Endothelial cell of umbilical vein (primary cell): Measurements from ENCODE around the gene ANXA9.

Experiments
- CTCF ChIP-seq, 2 donors: IDR thresholded peaks; 1 replicate in 1 of 2; 2 replicates in 1 of 2; pipeline ENCODE4 v1.5.1; 2011; ENCODE audit warnings: low read length in 2 of 2, mild to moderate bottlenecking in 2 of 2, moderate library complexity in 2 of 2, control low read depth in 1 of 2, inconsistent platforms in 1 of 2, low read depth in 1 of 2; ENCODE audit not compliant: insufficient read depth in 1 of 2; ENCODE audit errors: extremely low read depth in 1 of 2
- EZH2 ChIP-seq: IDR thresholded peaks from 2 replicates; pipeline ENCODE4 v1.6.1; 2012; ENCODE audit warnings: borderline replicate concordance, low read depth, mild to moderate bottlenecking, moderate library complexity, low read length, inconsistent platforms; ENCODE audit not compliant: severe bottlenecking
- FOS ChIP-seq: IDR thresholded peaks from 2 replicates; pipeline ENCODE4 v1.6.1; 2011; ENCODE audit warnings: mild to moderate bottlenecking, low read length, moderate library complexity, borderline replicate concordance; ENCODE audit not compliant: insufficient read depth
- GATA2 ChIP-seq: IDR thresholded peaks from 2 replicates; pipeline ENCODE4 v1.7.0; 2011; ENCODE audit warnings: low read depth, mild to moderate bottlenecking, moderate library complexity, mixed read lengths, low read length; ENCODE audit not compliant: insufficient read length, insufficient read depth
- JUN ChIP-seq: IDR thresholded peaks from 2 replicates; pipeline ENCODE4 v1.6.1; 2011; ENCODE audit warnings: borderline replicate concordance, low read depth; ENCODE audit not compliant: insufficient read length, insufficient read depth
- MAX ChIP-seq: IDR thresholded peaks from 2 replicates; pipeline ENCODE4 v1.6.1; 2011; ENCODE audit not compliant: insufficient read depth, insufficient read length
- MYC ChIP-seq: IDR thresholded peaks from one replicate; pipeline ENCODE4 v1.6.1; 2011; ENCODE audit warnings: mild to moderate bottlenecking, low read depth, low read length
- POLR2A ChIP-seq: IDR thresholded peaks from 2 replicates; pipeline ENCODE4 v1.6.1; 2012; ENCODE audit warnings: low read depth, mild to moderate bottlenecking, control low read depth, low read length
- POLR2AphosphoS5 ChIP-seq: IDR thresholded peaks from 2 replicates; pipeline ENCODE4 v1.6.1; 2012; ENCODE audit warnings: low read depth, mild to moderate bottlenecking, control low read depth, low read length, moderate library complexity; ENCODE audit not compliant: insufficient read depth

GRCh38 chr1:151000408-151000807 lies 18.3 kb downstream of the ANXA9 start:
- TF ChIP-seq EZH2 (no peak), CTCF (IDR thresholded peaks at IDR 0.05; ENCODE audit: extremely low read depth in 1 of 2, insufficient read depth in 1 of 2, low read depth in 1 of 2, low read length in 2 of 2) (no peak), GATA2 (no peak), POLR2A (no peak), POLR2AphosphoS5 (no peak), MAX (no peak), JUN (no peak), MYC (no peak), FOS (no peak)
